Stimulated activated CD8-positive, alpha-beta memory T cell treated with anti-CD3 and anti-CD28 coated beads, Interleukin-7, amount 100 ng/mL, for 1 hour (primary cell): Measurements from ENCODE around the gene CTIF.

Experiments used
- DNase-seq, 2 donors: peaks; one replicate each; pipeline ENCODE4 v3.0.0-alpha.2; 2020; ENCODE audit warnings: low read depth in 2 of 2

The CTIF gene

DNA sequence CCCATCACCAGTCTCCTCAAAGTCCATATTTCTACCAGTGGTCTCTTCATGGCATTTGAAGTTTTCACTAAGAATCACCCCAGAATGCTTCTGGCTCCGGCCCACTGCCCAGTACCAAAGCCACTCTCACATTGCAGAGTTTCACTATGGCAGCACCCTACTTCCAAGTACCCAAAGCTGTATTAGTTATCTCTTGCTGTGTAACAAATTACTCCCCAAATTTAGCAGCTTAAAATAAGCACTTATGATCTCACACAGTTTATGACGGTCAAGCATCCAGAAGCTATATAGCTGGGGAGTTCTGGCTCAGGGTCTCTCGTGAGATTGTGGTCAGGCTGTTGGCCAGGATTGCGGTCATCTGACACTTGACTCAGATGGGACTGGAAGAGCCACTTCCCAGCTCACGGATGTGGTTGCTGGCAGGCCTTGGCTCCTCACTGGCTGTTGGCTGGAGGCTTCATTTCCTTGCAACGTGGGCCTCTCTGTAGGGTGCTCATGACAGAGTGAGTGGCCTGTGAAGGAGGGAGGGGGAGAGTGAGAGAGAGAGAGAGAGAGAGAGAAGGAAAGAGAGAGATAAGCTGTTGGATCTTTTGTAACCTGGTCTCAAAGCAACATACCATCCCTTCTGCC, 189.5 kb downstream of the CTIF start:
- DNase-seq, result no peak

DNA sequence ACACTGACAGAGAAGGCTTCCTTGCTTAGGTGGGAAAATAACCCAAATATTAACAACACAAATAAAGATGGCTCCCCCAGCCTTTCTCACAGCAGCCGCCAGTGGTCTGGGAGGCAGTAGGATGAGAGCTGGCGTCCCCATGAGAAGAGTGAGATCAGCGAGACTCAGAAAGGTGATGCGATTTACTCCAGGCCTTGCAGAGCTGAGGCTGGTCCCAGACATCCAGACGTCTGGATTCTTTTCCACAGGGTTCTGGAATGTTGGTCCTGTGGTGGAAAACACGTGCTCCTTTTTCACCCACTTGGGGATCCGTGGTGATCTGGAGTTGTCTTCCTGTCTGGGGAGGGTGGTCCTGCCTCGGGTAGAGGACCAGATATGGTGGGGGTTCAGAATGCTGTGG, 190.6 kb downstream of the CTIF start:
- no peak for DNase-seq

DNA sequence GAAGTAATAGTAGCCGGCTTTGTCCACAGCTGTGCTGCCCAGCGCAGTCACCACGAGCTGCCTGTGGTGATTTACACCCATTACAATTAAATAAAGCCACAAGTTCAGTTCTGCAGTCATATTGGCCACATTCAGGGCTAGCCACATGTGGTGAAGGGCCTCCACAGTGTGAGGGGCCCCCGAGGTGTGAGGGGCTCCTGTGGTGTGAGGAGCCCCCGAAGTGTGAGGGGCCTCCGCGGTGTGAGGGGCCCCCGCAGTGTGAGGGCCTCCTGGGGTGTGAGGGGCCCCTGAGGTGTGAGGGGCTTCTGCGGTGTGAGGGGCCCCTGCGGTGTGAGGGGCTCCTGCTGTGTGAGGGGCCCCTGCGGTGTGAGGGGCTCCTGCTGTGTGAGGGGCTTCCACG, 191.2 kb downstream of the CTIF start:
- no peak for DNase-seq

DNA sequence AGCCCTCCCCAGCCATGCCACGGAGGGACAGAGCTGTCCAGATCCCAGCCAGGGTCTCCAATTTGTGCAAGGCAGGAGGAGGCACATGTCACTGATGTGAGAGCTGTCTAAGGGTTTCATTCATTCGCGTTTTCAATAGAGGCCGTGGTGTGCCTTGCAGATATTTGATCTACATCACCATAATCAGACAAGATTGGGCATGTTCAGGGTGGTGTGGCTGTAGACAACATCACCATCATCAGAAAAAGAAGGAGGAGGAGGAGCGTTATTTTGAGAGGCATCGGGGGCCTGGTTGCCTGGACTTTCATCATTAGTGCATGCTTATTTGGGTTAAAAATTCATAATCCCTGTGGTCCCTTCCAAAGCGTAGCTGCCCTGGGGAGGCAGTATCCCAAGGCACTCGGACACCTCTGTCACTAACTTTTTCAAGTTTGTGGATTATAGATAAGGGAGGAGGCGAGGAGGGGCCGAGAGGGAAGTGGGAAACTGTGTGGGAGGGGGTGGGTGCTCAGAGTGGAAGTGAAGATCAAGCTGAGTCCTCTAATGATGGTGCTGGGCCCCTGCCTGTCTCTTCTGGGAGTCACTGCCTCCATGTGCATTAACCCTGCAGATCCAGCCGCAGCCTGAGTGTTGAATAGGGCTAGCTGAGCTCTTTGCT, 194.1 kb downstream of the CTIF start:
- no peak for DNase-seq

DNA sequence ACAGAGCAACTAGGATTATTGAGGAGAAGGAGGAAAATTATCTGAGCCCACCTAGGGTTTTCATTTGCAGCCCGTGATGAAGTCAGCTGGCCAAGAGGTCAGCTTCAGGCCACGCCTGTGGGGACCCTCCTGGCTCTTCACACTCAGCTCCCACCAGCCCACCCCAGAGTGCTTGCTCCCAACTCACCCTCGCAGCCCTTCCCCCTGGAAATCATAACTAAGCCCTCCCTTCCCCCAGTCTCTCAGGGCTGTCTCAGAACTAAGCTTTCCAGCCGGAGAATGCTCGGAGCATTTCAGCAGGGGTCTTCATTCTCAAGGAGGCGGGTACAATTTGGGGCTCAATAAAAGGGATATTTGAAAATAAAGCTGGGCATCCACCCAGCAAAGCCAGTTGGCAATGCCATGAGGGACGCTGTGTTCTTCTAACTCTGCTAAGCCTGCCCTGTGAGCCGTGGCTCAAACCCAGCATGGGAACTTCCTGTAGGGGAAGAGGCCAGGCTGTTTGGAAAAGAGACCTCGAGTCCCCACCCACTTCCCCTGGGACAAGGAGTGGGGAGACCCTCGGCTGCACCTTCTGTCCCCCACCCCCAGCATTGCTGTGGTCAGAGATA, 194.9 kb downstream of the CTIF start:
- no peak for DNase-seq

DNA sequence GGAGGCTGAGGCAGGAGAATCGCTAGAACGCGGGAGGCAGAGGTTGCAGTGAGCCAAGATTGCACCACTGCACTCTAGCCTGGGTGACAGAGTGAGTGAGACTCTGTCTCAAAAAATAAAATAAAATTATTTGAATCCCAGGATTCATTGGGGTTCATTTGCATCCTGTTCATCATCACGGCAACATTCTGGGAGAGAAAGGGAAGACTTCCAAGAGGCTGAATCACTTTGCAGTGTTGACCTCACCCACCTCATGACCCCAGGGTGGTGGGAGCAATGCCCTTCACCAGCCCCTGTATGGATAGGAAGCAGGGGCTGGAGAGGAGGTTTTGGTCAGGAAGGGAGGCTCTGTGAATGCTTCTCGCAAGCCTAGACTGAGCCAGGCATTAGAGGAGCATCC, 195.6 kb downstream of the CTIF start:
- DNase-seq, result no peak

DNA sequence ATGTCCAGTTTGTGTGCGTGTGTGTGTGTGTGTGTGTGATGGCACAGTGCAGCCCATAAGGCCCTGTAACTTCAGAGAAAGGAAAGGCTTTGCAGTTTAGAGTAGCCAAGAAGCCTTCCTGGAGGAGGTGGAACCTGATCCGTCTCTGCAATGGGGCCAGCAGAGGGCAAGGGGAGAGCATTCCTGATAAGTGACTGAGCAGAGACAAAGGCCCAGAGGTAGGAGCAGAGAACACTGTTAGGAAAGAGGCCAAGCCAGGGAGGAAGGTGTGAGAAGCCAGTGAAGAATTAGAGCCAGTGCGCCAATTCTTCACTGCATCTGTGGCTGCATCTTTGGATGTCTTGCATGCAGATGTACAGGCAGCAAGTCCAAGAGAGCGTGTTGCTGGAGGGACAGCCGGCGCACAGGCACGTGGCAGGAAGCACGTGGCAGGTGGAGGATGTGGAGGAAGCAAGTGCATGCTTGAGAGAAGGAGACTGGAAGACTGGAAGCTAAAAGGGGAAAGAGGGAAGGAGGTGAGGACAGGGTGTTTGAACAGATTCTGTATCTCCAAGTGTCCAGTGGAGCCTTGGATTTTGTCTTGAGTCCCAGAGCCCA, 196.3 kb downstream of the CTIF start:
- DNase-seq, result no peak

DNA sequence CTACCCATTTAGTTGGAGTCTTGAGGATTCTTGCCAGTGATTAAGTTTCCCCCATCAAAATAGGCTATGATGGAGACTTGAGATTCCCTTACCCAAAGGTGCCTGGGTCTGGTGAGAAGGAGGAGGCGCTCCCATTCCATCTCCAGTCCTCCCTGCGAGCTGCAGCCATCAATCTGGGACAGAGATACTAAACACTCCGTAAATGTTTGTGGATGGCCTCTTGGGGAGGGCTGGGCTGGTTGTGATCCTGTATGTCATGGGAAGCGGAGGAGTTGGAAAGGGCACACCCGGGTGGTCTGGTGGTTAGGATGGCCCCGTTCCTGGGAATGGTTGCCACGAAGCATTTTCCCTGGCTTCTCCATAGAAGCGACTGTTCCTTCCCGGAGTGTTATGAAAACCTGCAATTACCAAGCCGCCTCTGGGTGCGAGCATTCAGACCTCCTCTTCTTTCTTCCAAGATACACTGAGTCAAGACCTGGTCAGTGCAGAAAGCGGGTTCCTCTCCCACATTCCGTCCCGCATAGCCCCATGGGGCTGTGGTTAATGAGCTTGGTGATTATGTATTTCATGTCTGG, 196.9 kb downstream of the CTIF start:
- DNase-seq, result no peak

DNA sequence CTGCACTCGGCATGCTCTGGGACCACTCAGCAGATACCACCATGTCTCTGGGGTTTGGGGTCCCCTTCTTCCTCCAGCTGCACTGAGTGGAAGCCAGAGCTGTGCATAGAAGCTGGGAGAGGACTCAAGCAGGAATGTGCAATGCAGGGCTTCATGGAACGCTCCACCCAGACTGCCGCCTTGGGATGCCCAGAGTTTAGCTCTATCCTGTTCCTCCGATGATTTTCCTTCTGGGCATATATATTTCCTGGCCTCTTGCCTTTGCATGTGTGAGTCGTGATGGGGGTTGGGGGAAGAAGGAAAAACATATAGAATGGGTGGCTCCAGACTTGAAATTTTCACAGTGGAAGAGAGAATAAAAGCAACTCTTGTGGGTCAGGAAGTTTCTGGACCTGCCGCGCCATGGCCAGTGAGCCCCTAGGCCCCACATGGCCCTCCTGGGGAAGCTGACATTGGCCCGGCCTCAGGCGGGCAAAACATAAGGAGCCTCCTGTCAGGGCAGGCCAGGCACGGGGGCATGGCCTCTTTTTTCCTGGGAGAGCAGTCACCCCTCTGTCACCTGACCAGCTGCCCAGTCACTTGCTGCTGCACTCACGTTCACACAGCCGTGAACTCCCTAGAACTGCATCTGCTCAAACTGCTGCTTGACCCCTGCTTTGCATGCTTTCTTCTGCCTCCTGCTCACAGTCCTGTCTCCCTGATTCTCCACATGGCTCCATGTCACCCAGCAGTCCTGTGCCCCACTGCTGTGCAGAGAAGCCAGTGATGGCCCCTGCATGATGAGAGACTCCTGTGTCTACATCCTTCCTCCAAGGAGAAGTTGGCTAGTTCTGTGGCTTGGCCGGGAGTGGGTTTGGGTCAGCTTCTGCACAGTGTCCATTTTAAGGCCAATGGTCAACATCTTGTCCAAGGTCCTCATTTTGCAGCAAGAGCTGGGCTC, 197.8 kb downstream of the CTIF start:
- DNase-seq, result no peak

DNA sequence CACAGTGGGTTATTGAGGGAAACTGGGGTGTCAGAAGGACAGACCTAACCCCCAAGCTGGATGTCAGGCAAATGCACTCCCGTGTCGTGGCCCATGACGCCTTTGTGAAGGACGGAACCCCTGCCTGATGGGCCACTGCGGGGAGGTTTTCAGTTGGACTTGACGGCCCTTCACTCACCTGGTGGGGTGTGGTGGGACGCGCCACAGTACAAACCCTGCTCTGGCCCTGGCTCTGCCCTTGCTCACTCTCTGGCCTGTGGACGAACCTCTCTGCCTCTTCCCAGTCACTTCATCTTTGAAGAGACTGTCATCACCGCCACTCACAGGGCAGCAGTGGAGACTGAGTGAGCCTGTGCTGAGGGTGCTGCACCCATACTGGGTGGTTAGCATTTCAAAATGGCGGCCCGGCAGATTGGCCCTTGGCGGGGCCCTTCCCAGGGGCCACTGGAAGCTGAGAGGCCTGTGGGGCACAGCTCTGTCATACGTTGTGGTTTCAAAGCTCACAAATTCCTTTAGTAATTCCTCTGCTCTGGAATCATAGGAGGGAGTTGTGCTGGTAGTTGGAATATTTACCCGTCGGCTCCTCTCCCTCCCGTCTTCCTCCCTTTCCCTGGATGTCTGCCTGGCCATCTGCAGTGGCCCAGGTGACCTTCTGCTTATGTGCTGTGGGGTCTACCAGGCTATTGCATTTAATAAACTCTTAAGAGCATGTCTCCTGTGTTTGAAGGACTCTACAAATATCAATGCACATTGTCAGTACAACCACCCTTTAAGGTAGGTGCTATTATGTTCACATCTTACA, 200.6 kb downstream of the CTIF start:
- DNase-seq, result no peak

DNA sequence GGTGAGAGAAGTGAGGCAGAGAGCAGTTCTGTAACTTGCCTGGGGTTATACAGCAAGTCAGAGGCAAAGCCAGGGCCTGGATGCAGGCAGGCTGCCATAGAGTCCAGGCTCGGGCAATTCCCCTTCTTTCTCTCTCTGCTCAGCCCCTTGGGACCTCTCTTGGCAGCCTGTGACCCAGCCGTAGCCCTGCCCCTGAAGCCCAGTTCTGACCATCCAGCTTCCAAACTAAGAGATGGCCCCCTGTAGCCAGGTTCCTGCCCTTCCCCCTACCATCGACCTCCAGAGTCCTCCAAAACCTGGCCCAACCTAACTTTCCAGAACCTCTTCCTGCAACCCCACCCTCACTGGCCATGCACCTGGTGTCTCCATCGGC, 201.2 kb downstream of the CTIF start:
- DNase-seq, result no peak

DNA sequence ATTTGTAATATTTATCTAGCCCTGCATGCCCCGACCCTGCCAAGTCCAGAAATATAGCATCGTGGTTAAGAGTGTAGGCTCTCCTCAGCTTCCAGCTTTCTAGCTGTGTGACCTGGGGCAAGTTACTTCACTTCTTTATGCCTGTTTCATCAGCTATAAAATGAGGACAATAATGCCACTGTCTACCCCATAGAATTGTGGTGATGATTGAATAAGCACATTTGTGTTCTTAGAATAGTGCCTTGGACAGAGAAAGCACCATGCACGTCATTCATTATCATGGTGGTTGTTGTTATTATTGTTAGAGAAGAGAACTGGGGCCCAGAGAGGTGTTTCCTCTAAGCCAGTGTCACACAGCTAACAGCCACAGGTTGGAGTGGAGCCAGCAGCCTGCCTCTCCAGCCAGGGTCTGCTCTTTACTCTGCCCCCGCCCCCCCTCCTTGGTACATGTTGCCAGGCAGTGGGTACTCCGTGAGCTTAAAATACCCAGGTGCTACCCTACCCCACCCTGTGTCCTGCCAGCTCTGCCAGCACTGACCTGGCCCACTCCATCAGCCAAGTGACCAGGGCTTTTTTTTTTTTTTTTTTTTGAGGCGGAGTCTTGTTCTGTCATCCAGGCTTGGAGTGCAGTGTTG, 202.1 kb downstream of the CTIF start:
- no peak for DNase-seq

DNA sequence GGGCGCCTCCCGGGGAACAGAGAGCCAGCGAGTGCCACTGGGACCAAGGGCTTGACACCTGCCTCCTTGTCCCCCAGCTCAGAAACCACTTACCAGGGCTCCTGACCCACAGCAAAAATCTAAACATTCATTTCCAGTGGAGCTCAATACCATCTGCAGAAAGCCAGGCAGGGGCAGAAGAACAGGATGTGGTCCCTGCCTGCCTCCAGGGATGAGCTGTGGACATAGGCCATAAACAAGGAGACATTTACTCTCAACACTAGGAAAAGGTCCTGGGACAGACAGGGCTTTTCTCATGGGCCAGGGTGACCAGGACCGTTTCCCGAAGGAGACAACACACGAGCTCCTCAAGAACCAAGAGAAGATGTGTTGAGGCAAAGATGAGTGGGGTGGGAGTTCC, 203.0 kb downstream of the CTIF start:
- DNase-seq, result no peak

DNA sequence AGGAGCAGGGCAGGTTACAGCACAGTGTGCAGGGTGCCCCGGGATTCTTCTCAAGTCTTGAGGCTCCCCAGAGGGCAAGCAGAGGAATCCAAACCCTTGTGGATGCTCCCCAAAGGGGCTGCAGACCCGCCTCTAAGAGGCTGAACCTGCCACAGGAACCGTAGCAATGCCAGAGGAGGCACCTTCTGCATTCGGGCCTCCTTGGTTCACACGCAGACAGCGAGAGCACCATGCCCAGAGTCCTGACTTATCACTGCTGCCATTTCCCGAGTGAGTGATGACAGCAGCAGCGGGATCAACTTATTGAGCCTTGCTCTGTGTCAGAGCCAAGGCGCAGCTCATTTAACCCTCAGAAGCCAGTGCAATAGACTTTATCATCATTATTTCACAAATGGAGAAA, 203.5 kb downstream of the CTIF start:
- no peak for DNase-seq

DNA sequence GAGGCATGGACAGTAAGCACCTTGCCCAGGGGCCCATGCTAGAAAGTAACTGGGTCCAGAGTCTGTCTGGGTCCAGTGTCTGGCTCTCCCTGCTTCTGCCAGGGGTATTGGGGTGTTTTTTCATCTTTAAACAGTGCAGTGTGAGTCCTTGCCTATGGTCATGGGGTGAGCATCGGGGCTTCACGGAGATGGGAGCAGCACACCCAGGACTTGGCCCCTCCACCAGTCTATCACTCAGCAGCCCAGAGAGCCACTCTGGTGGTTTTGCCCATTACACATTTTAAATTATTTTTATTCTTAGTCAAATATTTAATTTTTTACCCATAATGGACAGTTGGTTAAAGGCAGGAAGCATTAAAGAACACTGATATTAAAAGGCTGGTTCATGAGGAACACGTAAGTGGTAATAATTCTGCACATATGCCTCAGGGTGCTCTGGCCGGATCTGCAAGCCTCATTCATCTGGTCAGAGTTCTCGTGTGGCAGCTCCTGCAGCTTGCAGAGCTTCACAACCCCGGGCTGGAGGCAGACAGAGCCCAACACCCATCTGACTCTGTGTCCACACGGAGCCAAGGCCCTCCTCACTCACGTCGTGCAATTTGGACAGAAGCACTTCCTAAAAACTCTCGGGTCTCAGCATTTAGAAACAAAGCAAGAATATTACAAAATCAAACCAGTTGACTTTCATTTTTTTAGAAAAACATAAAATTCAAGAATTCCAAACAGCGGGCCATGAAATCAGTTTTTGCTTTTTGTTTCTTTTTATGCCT, 204.1 kb downstream of the CTIF start:
- no peak for DNase-seq

DNA sequence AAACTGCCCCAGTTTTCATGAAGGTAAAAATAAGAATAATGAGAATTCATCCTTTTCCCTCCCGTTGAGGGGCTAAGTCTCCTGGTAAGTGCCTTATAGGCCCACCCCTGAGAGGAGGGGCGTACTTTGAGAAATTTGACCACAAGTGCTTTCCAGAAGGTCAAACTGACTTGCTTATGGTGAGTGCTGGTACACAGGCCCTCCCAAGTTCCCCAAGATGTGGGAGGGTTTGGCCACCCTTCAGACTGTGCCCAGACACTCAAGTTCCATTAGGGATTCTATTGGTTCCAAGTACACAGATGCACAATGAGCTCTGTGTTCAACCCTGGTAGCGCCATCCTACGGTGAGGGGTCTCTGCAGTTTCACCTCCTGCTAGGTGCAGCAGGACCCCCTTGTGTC, 205.1 kb downstream of the CTIF start:
- DNase-seq, result no peak

DNA sequence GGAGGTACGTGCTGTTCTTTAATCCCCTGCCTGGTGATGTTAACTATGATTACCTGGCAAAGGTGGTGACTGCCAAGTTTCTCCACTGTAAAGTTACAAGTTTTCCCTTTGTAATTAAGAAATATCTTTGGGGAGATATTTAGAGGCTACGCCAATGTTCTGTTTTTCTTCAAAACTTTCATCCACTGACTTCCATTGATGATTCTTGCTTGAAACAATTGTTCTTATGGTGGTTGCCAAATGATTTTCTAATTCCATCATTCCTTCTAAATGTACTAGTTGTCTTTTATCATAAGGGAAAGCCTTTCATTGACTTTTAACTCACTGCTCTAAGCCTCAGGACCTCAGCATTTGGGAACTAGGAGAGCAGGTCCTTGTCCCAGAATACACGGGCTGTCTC, 206.5 kb downstream of the CTIF start:
- no peak for DNase-seq

DNA sequence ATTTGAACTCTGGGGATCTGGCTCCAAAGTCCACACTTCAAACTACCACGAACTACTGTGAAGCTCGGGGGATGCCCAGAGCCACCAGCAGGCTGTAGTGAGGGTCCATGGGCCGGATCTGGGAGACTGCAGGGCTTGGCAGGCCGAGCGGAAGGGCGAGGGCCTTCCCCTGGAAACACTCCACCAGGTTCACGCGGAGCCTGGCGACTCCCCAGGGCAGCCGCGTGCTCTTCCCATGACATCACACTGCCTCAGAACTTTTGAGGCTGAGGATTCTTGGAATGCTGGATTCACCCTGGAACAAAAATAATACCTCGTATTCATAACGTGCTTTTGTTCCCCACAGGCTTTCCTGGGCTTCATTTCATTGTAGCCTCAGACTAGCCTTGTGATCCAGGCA, 210.9 kb downstream of the CTIF start:
- no peak for DNase-seq

DNA sequence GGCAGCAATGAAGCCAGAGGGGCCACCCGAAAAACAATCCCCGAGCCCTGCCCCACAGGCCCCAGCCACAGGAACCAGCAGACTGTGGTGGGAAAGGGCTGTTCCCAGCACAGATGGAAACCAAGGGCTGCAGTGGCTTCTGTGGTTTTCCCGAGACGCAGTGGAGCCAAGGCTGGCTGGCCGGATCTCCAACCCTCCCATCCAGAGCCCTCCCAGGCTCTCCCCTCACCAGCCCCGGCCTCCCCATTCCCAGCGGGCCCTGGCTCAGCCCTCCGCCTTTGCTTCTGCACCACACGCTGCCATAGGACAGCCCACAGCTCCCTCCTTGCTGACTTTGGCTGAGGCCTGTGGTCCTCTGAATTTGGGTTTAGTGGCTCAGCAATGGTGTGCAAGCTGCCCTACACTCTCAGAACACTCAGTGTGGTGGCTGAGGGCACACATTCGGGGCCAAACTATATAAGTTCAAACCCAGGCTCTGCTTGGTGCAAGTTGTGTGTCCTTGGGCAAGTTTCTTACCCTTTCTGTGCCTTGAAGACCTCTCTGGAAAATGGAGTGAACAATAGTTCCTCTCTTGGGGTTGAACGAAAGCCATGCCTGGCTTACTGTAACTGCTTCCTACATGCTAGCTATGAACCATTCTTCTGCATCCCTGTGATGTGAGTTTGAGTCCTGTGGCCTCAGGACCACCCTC, 211.8 kb downstream of the CTIF start:
- DNase-seq, result no peak
